ENCODE results near the gene URAD.

URAD gene

GRCh38 chr13:27961227-27962085 lies 27.0 kb downstream of the URAD start:
- no peak for DNase-seq (ENCODE audit: low read depth, low spot score)
- no peak overlapping the region for H3K27ac ChIP-seq

- DNase-seq (ENCODE audit: low read depth, low spot score) = peak; percentile 18
- H3K27ac ChIP-seq = no peak overlapping the region
Measured at GRCh38 chr13:27960362-27961226, 27.9 kb downstream of the URAD start.

GRCh38 chr13:27959976-27960361 lies 28.5 kb downstream of the URAD start:
- no peak overlapping the region for H3K27ac ChIP-seq
- DNase-seq (ENCODE audit: low read depth, low spot score) = no peak

GRCh38 chr13:27956576-27957300 lies 31.8 kb downstream of the URAD start:
- no peak for DNase-seq (ENCODE audit: low read depth, low spot score)
- H3K27ac ChIP-seq = no peak overlapping the region

- H3K27ac ChIP-seq = no peak overlapping the region
- DNase-seq (ENCODE audit: low read depth, low spot score) = no peak
Measured at GRCh38 chr13:27955014-27955591, 33.4 kb downstream of the URAD start.

- H3K27ac ChIP-seq = no peak overlapping the region
- DNase-seq (ENCODE audit: low read depth, low spot score) = no peak
Measured at GRCh38 chr13:27954406-27954851, 34.1 kb downstream of the URAD start.

- no peak for DNase-seq (ENCODE audit: low read depth, low spot score)
- H3K27ac ChIP-seq = no peak overlapping the region
Measured at GRCh38 chr13:27953676-27954405, 34.7 kb downstream of the URAD start.

GRCh38 chr13:27952876-27953675 lies 35.4 kb downstream of the URAD start:
- DNase-seq (ENCODE audit: low read depth, low spot score) = no peak
- no peak overlapping the region for H3K27ac ChIP-seq

GRCh38 chr13:27942972-27943371 lies 45.5 kb downstream of the URAD start:
- no peak for DNase-seq (ENCODE audit: low read depth, low spot score)
- H3K27ac ChIP-seq = no peak overlapping the region

- no peak for DNase-seq (ENCODE audit: low read depth, low spot score)
- H3K27ac ChIP-seq = no peak overlapping the region
Measured at GRCh38 chr13:27933580-27934328, 54.7 kb downstream of the URAD start.

- DNase-seq (ENCODE audit: low read depth, low spot score) = no peak
- no peak overlapping the region for H3K27ac ChIP-seq
Measured at GRCh38 chr13:27933118-27933517, 55.4 kb downstream of the URAD start.

GRCh38 chr13:27929868-27930267 lies 58.6 kb downstream of the URAD start:
- no peak for DNase-seq (ENCODE audit: low read depth, low spot score)
- no peak overlapping the region for H3K27ac ChIP-seq

- DNase-seq (ENCODE audit: low read depth, low spot score) = no peak
- H3K27ac ChIP-seq = no peak overlapping the region
Measured at GRCh38 chr13:27928805-27929753, 59.4 kb downstream of the URAD start.

- H3K27ac ChIP-seq = no peak overlapping the region
Measured at GRCh38 chr13:27928353-27928804, 60.1 kb downstream of the URAD start.

More at GRCh38 chr13:27928353-27928804, 60.1 kb downstream of the URAD start:
- DNase-seq (ENCODE audit: low read depth, low spot score) = no peak
